ENCODE data around the gene STAMBPL1.

- TF ChIP-seq CTCF (IDR thresholded peaks at IDR 0.05) = no peak
- TF ChIP-seq POLR2A (IDR thresholded peaks at IDR 0.05) = no peak
- TF ChIP-seq POLR2AphosphoS5 (IDR thresholded peaks at IDR 0.05; ENCODE audit: insufficient read depth in 1 of 2, low read depth in 1 of 2) = no peak
These were observed 26.7 kb upstream of the STAMBPL1 start for GRCh38 chr10:88853155-88853881.

All from vagina (tissue), 2 donors.